ENCODE results near the gene EXOC4.
"Not testable (repeated sequence)": the region's sequence is repeated elsewhere in the genome, so short reads cannot be mapped to it uniquely, and the experiment has no call there.

Gene EXOC4

DNA sequence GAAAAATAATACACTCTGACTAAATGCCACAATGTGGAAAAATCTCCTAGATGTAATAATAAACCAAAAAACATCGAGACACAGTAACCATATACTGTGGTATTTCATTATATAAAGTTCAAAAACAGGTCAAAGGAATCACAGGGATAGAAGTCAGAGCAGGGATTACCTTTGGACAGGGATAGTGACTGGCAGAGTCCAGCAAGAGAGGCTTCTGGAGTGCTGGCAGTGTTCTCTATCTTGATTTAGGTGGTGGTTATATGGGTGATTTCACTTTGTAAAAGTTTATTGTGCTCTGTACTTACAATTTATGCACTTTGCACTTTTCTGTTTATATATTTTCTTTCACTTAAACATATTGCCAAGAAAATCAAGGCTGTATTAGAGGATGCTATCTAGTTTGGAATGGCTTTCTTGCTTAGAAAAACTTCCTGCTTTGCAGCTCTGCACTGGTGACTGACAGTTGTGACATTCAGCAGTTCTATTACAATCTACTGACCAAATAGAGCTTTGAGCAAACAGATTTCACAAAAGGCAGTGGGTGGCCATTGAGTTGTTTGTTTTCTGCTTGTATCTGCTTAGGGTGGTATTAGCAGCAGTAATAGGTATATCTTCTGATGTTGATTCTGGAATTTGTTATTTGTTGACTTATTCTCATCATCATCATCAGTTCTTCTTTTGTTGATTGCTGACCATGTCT lies 610.6 kb downstream of the EXOC4 start:
- no peak for DNase-seq (ENCODE audit: low read depth, low spot score)

DNA sequence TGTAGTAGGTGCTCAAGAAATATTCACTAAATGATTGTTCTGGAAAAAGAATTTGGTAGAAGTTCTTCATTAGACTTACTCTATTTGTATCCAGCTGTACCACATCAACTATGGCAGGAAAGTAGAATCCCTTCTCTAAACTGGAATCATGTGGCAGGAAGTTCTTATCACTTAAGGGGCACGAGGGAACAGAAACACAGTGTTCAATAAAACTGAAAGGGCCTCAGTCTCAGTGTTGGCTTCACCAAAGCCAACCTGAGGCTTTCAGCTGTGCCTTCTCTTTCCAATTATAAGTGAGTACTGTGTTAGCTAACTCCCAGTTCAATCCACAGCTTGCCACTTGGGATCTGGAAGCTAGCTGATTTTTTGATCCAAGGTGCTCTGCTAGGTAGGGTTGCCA lies 616.7 kb downstream of the EXOC4 start:
- no peak for DNase-seq (ENCODE audit: low read depth, low spot score)

- no peak for DNase-seq (ENCODE audit: low read depth, low spot score)
Measured at GRCh38 chr7:133871757-133872156, 618.9 kb downstream of the EXOC4 start.

GRCh38 chr7:133873187-133873586 lies 620.3 kb downstream of the EXOC4 start:
- DNase-seq (ENCODE audit: low read depth, low spot score): no peak

DNA sequence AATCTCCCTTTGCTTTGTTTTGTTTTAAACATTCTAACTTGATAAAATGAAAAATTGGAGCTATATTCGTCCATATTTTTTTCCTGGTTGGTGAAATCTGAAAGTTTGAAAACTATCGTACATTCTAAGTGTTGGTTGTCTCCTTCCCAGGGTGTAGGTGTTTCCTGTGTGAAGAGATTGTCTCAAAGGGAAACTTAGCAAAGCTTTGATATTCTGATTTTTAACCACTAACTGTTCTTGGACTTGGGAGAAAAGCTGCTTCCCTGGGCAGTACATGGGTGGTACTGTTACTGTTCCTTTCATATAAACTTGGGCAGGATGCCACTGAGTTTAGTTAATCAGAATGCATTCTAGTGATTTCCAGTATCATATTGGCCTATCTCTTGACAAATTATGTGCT lies 620.8 kb downstream of the EXOC4 start:
- DNase-seq (ENCODE audit: low read depth, low spot score): no peak

GRCh38 chr7:133883591-133883990 lies 630.7 kb downstream of the EXOC4 start:
- no peak for DNase-seq (ENCODE audit: low read depth, low spot score)

- DNase-seq (ENCODE audit: low read depth, low spot score): no peak
Measured at GRCh38 chr7:133885213-133885612, 632.3 kb downstream of the EXOC4 start.

DNA sequence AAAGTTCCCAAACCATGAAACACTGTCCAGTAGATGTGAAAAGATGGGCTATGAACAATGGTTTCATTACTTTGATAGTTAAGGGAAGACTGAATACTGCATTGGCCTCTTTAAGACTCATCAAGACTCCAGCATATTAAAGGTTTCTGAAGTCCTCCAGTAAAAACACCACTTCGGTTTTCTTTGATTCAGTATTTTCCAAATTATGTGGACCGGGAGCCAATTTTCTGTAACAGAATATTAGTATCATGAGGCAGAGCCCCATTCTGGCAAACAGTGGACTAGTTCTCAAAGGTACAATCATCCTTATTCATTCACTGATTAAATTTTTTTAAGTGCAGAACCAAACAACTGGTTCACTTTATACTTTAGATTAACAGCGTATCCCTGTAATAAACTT lies 633.2 kb downstream of the EXOC4 start:
- no peak for DNase-seq (ENCODE audit: low read depth, low spot score)

GRCh38 chr7:133886797-133887196 lies 633.9 kb downstream of the EXOC4 start:
- DNase-seq (ENCODE audit: low read depth, low spot score): no peak

DNA sequence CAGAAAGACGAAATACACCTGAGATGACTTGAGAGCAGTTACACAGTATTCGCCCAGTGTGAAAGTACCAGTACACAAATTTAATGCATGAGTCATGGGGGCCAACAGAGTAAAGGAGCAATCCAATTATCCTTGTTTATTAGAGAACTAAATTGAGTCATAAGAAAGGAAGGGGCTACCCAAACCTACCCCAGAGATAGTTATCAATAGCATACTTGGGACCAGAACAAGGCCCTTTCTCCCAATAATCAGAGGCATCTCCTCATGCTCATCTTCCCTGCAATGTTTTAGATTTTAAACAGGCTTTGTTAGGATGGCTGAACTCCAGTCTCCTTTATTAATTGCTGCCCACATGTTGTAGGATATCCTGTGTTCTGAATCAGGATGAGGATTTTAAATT lies 634.6 kb downstream of the EXOC4 start:
- no peak for DNase-seq (ENCODE audit: low read depth, low spot score)

DNA sequence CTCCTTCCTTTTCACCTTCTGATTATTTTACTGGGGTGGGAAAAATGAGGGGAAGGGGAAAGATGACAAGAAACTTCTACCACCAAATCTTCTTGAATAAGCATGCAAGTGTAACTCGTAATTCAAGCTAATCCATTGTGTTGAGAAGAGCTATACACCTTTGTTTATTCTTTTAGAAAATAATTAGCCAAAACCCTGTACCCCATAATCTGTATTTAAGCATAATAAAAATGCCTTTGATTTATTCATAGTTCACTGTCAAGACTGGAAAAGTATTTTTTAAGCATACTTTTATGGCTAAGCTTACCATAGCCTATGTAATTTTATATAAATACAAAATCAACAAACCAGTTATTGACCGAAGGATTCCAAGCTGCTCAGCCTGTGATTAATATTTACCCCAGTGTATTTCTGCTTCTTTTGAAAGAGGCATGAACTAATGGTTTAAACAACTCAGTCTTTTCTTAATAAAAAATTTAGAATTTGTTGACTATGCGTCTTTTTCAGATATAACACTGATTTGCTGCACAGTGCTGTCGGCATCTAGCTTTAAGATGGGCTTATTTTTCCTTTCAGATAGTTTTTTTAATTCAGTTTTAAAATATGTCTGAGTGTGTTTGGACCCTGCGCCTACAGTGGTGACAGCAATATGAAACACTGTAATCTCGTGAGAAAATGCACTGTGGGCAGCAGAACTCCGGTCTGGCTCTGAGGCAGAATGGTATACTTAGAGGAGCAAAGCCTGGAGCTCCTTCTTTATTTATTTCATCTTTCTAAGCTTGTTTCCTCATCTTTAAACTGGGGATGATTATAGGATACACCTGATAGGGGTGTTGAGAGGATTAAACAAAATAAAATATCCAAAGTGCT lies 635.4 kb downstream of the EXOC4 start:
- no peak for DNase-seq (ENCODE audit: low read depth, low spot score)

DNA sequence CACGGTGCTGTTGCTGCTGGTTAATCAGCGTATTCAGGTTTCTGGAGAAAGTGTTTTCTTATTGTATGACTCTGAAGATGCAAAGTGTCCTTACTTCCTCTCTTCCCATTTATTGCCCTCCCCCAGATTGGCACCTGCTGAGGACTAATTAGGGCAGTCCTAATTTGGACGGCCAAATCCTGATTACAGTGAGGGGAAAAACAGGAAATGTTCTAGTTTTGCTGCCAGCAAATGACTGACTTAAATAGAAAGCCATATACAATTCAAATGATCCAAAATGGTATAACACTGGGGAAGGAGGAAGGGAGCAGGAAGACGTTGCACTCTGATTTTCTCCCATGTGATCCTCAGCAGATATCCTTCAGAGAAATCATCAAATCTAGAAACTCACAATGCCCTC lies 651.9 kb downstream of the EXOC4 start:
- DNase-seq (ENCODE audit: low read depth, low spot score): no peak

DNA sequence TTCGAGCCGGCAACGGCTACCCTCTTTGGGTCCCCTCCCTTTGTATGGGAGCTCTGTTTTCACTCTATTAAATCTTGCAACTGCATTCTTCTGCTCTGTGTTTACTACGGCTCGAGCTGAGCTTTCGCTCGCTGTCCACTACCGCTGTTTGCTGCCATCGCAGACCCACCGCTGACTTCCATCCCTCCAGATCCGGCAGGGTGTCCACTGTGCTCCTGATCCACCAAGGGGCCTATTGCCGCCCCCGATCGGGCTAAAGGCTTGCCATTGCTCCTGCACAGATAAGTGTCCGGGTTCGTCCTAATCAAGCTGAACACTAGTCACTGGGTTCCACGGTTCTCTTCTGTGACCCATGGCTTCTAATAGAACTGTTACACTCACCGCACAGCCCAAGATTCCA lies 653.7 kb downstream of the EXOC4 start:
- DNase-seq (ENCODE audit: low read depth, low spot score): not testable (repeated sequence)

DNA sequence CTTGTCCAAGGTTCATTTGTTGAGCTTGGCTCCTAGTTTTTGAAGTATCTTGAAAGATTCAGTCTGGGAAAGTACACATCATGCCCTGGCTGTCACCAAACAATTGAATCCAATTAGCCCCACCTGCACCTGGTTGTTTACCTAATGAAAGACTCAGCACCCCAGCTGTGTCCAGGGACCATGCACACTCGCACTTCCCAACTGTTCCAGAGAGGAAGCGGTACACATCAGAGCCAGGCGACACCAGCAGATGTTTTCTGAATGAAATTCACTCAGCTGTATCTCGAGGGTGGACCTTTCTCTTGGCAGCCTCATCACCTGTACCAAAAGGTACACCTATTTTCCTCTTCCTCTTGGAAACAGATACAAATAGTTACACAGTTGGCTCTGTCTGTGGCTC lies 657.9 kb downstream of the EXOC4 start:
- no peak for DNase-seq (ENCODE audit: low read depth, low spot score)

GRCh38 chr7:133911724-133912123 lies 658.8 kb downstream of the EXOC4 start:
- no peak for DNase-seq (ENCODE audit: low read depth, low spot score)

DNA sequence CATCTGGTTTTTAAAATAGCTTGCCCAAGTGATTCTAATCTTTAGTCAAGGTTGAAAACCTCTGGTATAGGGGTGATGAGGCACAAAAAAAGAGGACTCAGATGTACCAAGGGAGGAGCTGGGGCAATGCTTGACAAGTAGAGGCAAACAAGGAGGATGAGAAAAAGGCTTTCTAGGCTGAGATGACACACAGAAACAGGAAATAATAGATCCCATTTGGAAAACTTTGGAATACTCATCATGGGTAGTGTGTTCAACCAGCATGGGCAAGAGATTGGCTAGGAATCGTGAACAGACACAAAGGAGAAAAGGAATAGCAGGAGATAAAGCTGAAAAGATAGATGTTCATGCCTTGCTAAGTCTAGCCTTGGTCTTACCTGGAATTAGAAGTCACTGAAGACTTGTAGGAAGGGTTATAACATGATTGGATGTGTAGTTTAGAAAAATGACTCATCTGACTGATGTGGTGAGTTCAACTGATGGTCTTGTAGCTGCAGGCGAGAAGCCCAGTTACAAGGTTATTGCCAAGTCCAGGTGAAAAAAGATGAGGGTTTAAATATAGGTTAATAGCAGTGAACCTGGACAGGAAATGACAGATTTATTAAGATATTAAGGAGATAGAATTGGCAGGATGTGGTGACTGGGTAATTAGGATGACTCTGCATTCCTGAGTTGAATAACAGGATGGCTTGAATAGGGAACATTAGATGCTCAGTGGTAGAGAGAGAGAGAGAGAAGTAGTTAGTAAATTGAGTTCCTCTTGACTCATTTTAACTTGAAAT lies 660.2 kb downstream of the EXOC4 start:
- DNase-seq (ENCODE audit: low read depth, low spot score): no peak

GRCh38 chr7:133916621-133917020 lies 663.7 kb downstream of the EXOC4 start:
- DNase-seq (ENCODE audit: low read depth, low spot score): no peak

DNA sequence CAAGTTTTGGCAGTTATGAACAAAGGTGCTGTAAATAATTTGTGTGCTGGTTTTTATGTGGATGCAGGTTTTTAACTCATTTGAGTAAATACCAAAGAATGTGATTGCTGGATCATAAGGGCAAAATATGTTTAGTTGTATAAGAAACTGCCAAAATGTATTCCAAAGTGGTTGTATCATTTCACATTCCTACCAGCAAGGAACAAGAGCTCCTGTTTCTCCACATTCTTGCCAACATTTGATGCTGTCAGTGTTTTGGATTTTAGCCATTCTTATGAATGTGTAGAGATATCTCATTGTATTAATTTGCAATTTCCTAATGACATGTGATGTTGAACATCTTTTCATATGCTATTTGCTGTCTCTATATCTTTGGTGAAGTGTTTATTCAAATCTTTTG lies 666.9 kb downstream of the EXOC4 start:
- DNase-seq (ENCODE audit: low read depth, low spot score): no peak

DNA sequence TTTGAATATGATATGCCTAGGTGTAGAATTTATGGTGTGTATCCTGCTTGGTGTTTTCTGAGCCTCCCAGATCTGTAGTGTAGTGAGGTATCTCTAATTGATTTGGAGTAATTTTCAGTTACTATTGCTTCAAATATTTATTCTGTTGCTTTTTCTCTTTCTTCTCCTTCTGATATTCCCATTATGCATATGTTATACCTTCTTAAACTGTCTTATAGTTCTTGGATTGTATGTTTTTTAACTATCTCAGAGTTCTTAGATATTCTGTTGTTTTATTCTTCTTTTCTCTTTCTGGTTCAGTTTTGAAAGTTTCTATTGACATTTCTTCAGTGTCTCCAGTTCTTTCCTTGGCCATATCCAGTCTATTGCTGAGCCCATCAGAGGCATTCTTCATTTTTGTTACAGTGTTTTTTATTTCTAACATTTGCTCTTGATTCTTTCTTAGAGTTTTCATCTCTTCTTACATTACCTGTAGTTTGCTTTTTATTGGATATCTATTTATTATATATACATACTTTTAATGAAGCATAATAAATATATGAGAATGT lies 668.8 kb downstream of the EXOC4 start:
- no peak for DNase-seq (ENCODE audit: low read depth, low spot score)

DNA sequence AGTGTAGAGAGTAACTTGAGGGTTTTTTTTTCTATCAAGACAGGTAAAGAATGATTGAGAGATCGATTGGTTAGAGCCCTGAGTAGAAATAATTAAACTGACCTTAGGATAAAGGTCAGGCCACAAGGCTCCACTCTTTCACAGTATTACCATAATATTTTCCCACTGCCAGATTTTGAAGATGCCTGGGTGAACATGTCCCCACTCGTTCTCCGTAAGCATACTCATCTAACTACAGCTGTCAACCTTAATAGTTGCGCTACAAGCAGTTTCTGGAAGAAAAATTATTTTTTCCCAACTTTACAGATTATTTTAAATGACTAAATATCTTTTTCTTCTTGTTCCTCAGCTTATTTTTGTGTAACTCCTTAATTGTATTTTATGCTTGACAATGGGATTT lies 671.1 kb downstream of the EXOC4 start:
- DNase-seq (ENCODE audit: low read depth, low spot score): no peak

- no peak for DNase-seq (ENCODE audit: low read depth, low spot score)
Measured at GRCh38 chr7:133931053-133931452, 678.2 kb downstream of the EXOC4 start.

GRCh38 chr7:133932591-133932990 lies 679.7 kb downstream of the EXOC4 start:
- DNase-seq (ENCODE audit: low read depth, low spot score): no peak

Measured in brain pericyte (primary cell).